GM12878 (cell line): ENCODE data around the gene CEBPG.

ENCODE experiments used
- ATF3 ChIP-seq: IDR thresholded peaks from 2 replicates; pipeline ENCODE4 v1.6.1; 2011; ENCODE audit warnings: low read depth, mild to moderate bottlenecking, low read length, moderate library complexity, borderline replicate concordance; ENCODE audit errors: extremely low read depth
- CHD2 ChIP-seq: IDR thresholded peaks from 2 replicates; pipeline ENCODE4 v1.6.1; 2011; ENCODE audit warnings: low read depth, low read length, improper control_type of control experiment, borderline replicate concordance
- CTCF ChIP-seq, 3 experiments: IDR thresholded peaks in 2 of 3; conservative IDR thresholded peaks in 1 of 3; 2 replicates each; pipeline ENCODE4 v1.5.1; 2011; ENCODE audit warnings: low read depth in 3 of 3, low read length in 3 of 3, mild to moderate bottlenecking in 3 of 3, control low read depth in 2 of 3, moderate library complexity in 2 of 3, inconsistent platforms in 1 of 3, mixed read lengths in 1 of 3; ENCODE audit not compliant: control insufficient read depth in 2 of 3, insufficient read depth in 1 of 3; ENCODE audit errors: extremely low read depth in 1 of 3
- FOXM1 ChIP-seq: IDR thresholded peaks from 2 replicates; pipeline ENCODE4 v1.6.1; 2012; ENCODE audit warnings: low read depth, mild to moderate bottlenecking, inconsistent platforms, low read length, moderate library complexity
- MYC ChIP-seq: IDR thresholded peaks from 2 replicates; pipeline ENCODE4 v1.6.1; 2011; ENCODE audit warnings: mild to moderate bottlenecking, low read length, moderate library complexity, inconsistent platforms; ENCODE audit not compliant: insufficient read depth, insufficient replicate concordance, insufficient read length, severe bottlenecking
- NFYB ChIP-seq: IDR thresholded peaks from 2 replicates; pipeline ENCODE4 v1.6.1; 2011; ENCODE audit warnings: low read depth, mild to moderate bottlenecking, low read length, improper control_type of control experiment, moderate library complexity; ENCODE audit not compliant: insufficient read depth
- NR2C1 ChIP-seq: fragments of 450-650 bp; IDR thresholded peaks from 2 replicates; pipeline ENCODE4 v1.6.1; 2017; ENCODE audit warnings: antibody characterized with exemption, mild to moderate bottlenecking, moderate library complexity
- PBX3 ChIP-seq: IDR thresholded peaks from 2 replicates; pipeline ENCODE4 v1.6.1; 2011; ENCODE audit warnings: mild to moderate bottlenecking, low read depth, low read length, moderate library complexity; ENCODE audit not compliant: insufficient replicate concordance
- POLR2A ChIP-seq: IDR thresholded peaks from 2 replicates; pipeline ENCODE4 v1.6.1; 2011; ENCODE audit warnings: low read depth, mild to moderate bottlenecking, low read length
- POLR2AphosphoS5 ChIP-seq: IDR thresholded peaks from 2 replicates; pipeline ENCODE4 v1.6.1; 2011; ENCODE audit warnings: mild to moderate bottlenecking, low read length, inconsistent platforms
- RFX5 ChIP-seq: IDR thresholded peaks from 2 replicates; pipeline ENCODE4 v1.6.1; 2011; ENCODE audit warnings: low read depth, low read length, improper control_type of control experiment
- SKIL ChIP-seq: fragments of 450-650 bp; IDR thresholded peaks from 2 replicates; pipeline ENCODE4 v1.6.1; 2017; ENCODE audit warnings: mild to moderate bottlenecking, low read depth, inconsistent platforms; ENCODE audit not compliant: poor library complexity, severe bottlenecking
- SREBF2 ChIP-seq: IDR thresholded peaks from 2 replicates; pipeline ENCODE4 v1.6.1; 2012; ENCODE audit warnings: mild to moderate bottlenecking, low read length
- TCF3 ChIP-seq: IDR thresholded peaks from 2 replicates; pipeline ENCODE4 v1.6.1; 2012; ENCODE audit warnings: low read depth, mild to moderate bottlenecking, low read length, borderline replicate concordance; ENCODE audit not compliant: insufficient read depth

GRCh38 chr19:33377586-33378475 is 4.3 kb downstream of the CEBPG start:
- TF ChIP-seq RFX5 (no peak), MYC (no peak), ATF3 (no peak), CHD2 (no peak), TCF3 (no peak), FOXM1 (no peak), POLR2AphosphoS5 (no peak), CTCF (IDR thresholded peaks at IDR 0.05 in 2 of 3, conservative IDR thresholded peaks at IDR 0.05 in 1 of 3; ENCODE audit: control insufficient read depth in 2 of 3, extremely low read depth in 1 of 3, insufficient read depth in 1 of 3, low read depth in 3 of 3, low read length in 3 of 3) (no peak), NFYB (no peak), NR2C1 (no peak), POLR2A (no peak), PBX3 (no peak), SKIL (no peak), SREBF2 (no peak)
